ENCODE measurements around the gene TTC28.

Gene TTC28

DNA sequence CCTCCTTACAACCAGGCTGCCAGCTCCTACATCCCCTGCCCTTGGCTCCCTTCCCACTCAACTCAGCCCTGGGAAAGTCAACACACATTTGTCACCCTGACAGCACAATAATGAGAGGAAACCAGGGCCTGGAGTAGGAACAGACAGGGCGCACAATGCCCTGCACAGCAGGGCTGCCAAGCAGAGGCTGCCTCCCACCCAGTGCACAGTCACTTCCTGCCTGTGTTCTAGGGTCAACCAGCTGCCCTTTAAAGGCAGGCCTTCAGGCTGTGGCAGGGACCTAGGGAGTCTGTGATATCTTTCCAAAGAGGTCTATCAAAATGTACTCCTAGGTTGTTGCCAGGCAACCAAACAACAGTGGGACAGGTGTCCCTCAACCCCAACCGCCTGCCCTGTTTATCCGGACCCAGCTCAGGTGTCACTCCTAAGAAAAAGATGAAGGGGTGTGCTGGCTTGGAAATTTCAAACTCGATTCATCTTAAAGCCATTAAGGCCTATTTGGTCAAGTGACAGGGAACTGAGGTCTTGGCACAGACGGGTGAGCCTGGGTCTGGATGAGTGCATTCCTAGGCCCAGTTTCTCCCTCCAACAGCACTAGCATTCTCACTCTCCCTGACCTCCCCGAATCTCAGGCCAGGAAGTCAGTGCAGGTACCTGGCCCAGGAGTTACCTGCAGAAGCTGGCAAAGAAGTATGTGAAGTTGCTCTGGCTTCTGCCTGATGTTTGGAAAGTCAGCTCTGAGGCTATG is 650.3 kb downstream of the TTC28 start:
- Histone ChIP-seq H3K9ac (ENCODE audit: low read length) (no peak overlapping the region), H3K9me3 (ENCODE audit: insufficient read depth, low read length) (no peaks in the 10 kb centered on the region), H3K9me2 (replicated peaks; ENCODE audit: insufficient read depth, low read length) (no peaks in the 10 kb centered on the region), H2AFZ (ENCODE audit: low read depth, low read length, severe bottlenecking) (no peak overlapping the region), H3K27me3 (ENCODE audit: low read length) (no peaks in the 10 kb centered on the region), H3K36me3 (ENCODE audit: low read length) (no peaks in the 10 kb centered on the region), H3F3A (ENCODE audit: insufficient read depth) (no peaks in the 10 kb centered on the region), H3K79me2 (ENCODE audit: insufficient read depth, low read length) (no peaks in the 10 kb centered on the region), H3K4me2 (ENCODE audit: low read depth, low read length, poor library complexity, severe bottlenecking) (no peak overlapping the region), H4K20me1 (ENCODE audit: low read depth, low read length) (no peaks in the 10 kb centered on the region), H3K27ac (ENCODE audit: low read depth, low read length) (no peak overlapping the region), H3K4me3 (ENCODE audit: insufficient read depth, low read length, poor library complexity, severe bottlenecking) (no peak overlapping the region)
- TF ChIP-seq, protein P1, sequence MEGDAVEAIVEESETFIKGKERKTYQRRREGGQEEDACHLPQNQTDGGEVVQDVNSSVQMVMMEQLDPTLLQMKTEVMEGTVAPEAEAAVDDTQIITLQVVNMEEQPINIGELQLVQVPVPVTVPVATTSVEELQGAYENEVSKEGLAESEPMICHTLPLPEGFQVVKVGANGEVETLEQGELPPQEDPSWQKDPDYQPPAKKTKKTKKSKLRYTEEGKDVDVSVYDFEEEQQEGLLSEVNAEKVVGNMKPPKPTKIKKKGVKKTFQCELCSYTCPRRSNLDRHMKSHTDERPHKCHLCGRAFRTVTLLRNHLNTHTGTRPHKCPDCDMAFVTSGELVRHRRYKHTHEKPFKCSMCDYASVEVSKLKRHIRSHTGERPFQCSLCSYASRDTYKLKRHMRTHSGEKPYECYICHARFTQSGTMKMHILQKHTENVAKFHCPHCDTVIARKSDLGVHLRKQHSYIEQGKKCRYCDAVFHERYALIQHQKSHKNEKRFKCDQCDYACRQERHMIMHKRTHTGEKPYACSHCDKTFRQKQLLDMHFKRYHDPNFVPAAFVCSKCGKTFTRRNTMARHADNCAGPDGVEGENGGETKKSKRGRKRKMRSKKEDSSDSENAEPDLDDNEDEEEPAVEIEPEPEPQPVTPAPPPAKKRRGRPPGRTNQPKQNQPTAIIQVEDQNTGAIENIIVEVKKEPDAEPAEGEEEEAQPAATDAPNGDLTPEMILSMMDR (IDR thresholded peaks at IDR 0.05; ENCODE audit: insufficient read depth, low read length, poor library complexity, severe bottlenecking): no peak
- TF ChIP-seq EZH2phosphoT487 (conservative IDR thresholded peaks at IDR 0.05; ENCODE audit: low read length): no peak

DNA sequence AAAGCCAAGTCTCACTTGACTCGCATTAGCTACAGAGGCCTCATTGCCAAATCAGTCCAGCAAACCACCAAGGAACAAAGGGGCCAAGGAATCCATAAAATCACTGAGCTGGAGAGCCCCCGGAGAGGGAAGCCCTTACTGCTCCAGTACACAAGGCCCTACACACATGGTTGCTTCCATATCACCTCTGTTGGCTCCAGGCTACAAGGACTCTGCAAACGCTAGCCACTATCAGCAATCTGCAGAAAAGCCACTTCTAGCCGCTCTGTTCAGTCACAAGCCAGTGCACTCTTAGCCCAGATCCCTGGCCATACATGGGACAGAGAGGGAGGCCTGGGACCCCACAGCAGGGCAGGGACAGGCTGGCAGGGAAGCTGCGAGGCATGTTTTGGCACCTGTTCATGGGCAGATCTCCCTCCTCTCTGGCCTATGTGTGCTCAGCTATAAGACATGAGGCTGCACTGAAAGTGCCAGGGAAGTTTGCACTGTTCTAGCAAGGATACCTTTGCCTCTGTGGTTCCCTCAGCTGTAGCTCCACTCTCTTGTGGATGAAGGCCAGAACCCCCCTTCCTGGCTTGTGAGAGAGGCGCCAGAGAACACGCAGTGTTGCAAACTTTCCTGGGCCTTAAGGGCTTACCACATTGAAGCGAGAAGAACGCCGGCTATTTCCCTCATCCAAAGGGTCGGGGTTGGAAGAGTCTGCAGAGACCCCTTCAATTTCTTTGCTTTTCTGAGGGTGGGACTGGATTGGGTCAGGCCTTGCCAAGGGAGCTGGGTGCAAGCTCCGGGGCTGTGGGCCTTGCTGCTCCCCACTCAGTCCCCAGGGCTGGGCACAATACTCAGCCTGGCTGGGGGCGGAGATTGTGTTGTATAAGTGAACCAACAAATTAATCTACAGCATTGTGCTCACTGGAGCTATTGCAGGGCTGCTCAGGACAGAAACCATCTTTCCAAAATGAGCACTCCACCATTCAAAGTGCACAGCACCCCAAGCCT is 651.9 kb downstream of the TTC28 start:
- Histone ChIP-seq H3F3A (ENCODE audit: insufficient read depth) (no peaks in the 10 kb centered on the region), H3K79me2 (ENCODE audit: insufficient read depth, low read length) (no peaks in the 10 kb centered on the region), H4K20me1 (ENCODE audit: low read depth, low read length) (no peaks in the 10 kb centered on the region), H3K36me3 (ENCODE audit: low read length) (no peaks in the 10 kb centered on the region), H3K9me2 (replicated peaks; ENCODE audit: insufficient read depth, low read length) (no peaks in the 10 kb centered on the region), H3K4me2 (ENCODE audit: low read depth, low read length, poor library complexity, severe bottlenecking) (no peak overlapping the region), H3K27ac (ENCODE audit: low read depth, low read length) (no peak overlapping the region), H3K4me3 (ENCODE audit: insufficient read depth, low read length, poor library complexity, severe bottlenecking) (no peak overlapping the region), H3K9ac (ENCODE audit: low read length) (no peak overlapping the region), H2AFZ (ENCODE audit: low read depth, low read length, severe bottlenecking) (no peak overlapping the region), H3K27me3 (ENCODE audit: low read length) (no peaks in the 10 kb centered on the region), H3K9me3 (ENCODE audit: insufficient read depth, low read length) (no peaks in the 10 kb centered on the region)
- TF ChIP-seq, protein P1 (IDR thresholded peaks at IDR 0.05; ENCODE audit: insufficient read depth, low read length, poor library complexity, severe bottlenecking): no peak
- no peak for TF ChIP-seq EZH2phosphoT487 (conservative IDR thresholded peaks at IDR 0.05; ENCODE audit: low read length)

DNA sequence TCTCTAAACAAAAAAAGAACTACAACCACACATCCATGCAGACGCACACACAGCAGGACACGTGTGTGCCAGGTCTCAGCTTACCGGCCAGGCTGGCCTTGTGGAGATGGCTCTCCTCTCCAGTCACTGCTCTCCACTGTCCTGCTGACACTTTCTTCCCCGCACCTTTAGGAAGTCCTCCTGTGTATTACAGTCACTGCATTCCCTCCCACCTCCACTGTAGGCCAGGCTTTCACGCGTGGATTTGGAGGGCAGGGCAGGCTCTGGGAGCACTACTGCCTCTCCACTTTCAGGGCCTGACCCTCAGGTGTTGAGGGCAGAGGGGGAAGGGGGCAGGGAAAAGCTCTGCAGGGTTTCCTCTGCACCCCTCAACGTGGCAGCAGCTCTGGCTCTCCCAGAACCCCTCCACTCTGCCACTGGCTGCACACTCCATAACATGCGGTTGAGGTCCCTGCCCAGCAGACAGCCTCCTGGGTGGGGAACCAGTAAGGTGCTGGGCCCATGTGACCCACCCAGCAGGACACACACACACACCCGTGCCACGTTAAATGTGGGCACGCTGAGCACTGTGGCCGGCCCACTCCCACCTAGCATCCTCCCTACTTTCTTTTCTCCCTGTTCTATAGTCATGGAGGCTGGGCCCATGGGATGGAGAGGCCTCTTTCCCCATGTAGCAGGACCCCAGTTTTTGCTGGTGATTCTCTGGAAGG is 653.6 kb downstream of the TTC28 start:
- no peaks in the 10 kb centered on the region for H3K36me3 ChIP-seq (ENCODE audit: low read length)
- H4K20me1 ChIP-seq (ENCODE audit: low read depth, low read length): no peaks in the 10 kb centered on the region
- H3K27me3 ChIP-seq (ENCODE audit: low read length): no peaks in the 10 kb centered on the region
- H2AFZ ChIP-seq (ENCODE audit: low read depth, low read length, severe bottlenecking): no peak overlapping the region
- H3F3A ChIP-seq (ENCODE audit: insufficient read depth): no peaks in the 10 kb centered on the region
- H3K4me2 ChIP-seq (ENCODE audit: low read depth, low read length, poor library complexity, severe bottlenecking): no peak overlapping the region
- no peaks in the 10 kb centered on the region for H3K9me2 ChIP-seq (replicated peaks; ENCODE audit: insufficient read depth, low read length)
- H3K27ac ChIP-seq (ENCODE audit: low read depth, low read length): no peak overlapping the region
- H3K9ac ChIP-seq (ENCODE audit: low read length): no peak overlapping the region
- no peaks in the 10 kb centered on the region for H3K9me3 ChIP-seq (ENCODE audit: insufficient read depth, low read length)
- no peak overlapping the region for H3K4me3 ChIP-seq (ENCODE audit: insufficient read depth, low read length, poor library complexity, severe bottlenecking)
- no peaks in the 10 kb centered on the region for H3K79me2 ChIP-seq (ENCODE audit: insufficient read depth, low read length)
- no peak for TF ChIP-seq EZH2phosphoT487 (conservative IDR thresholded peaks at IDR 0.05; ENCODE audit: low read length)
- TF ChIP-seq, protein P1 (IDR thresholded peaks at IDR 0.05; ENCODE audit: insufficient read depth, low read length, poor library complexity, severe bottlenecking): no peak

Measured in SU-DHL-6 (cell line).